Psoas muscle (tissue), 8 donors: ENCODE measurements around the gene STYXL1. TPM values are rescaled to one million over a fixed set of nuclear protein-coding genes. Genes with fewer than 3 reads are reported as not detected.

ENCODE experiments used
- ATAC-seq, 4 donors: fragments of 200-7000 bp; cut with Tn5 transposase; one replicate each; pipeline ENCODE4 v1.9.1; 2020; ENCODE audit warnings: moderate library complexity in 3 of 4, mild to moderate bottlenecking in 2 of 4
- DNase-seq, 2 donors: peaks; one replicate each; pipeline ENCODE4 v3.0.0-alpha.2; 2020
- H3K27ac ChIP-seq: fragments of 200-600 bp; one replicate; pipeline ENCODE4 v1.8.0; 2022
- H3K27me3 ChIP-seq, 3 donors: fragments of 200-600 bp in 1 of 3; one replicate each; pipeline versions ENCODE4 v1.6.1 to v1.8.0; 2013 to 2022; ENCODE audit warnings: low read length in 2 of 3, mild to moderate bottlenecking in 2 of 3, moderate library complexity in 1 of 3; ENCODE audit not compliant: insufficient read depth in 3 of 3
- H3K36me3 ChIP-seq, 2 donors: fragments of 200-600 bp in 1 of 2; one replicate each; pipeline versions ENCODE4 v1.6.1 to v1.8.0; 2013 to 2022; ENCODE audit warnings: low read depth in 1 of 2, mild to moderate bottlenecking in 1 of 2, moderate library complexity in 1 of 2; ENCODE audit not compliant: insufficient read depth in 1 of 2
- H3K4me1 ChIP-seq: fragments of 200-600 bp; one replicate; pipeline ENCODE4 v1.8.0; 2022
- H3K4me3 ChIP-seq: fragments of 200-600 bp; one replicate; pipeline ENCODE4 v1.8.0; 2022; ENCODE audit warnings: mild to moderate bottlenecking
- H3K9me3 ChIP-seq: fragments of 200-600 bp; one replicate; pipeline ENCODE4 v1.8.0; 2022
- CTCF ChIP-seq: fragments of 200-600 bp; IDR thresholded peaks from one replicate; pipeline ENCODE4 v1.8.0; 2022; ENCODE audit warnings: antibody characterized with exemption
- WGBS, 3 donors: extraction: QIAGEN DNeasy Blood & Tissue Kit; methylation state at CpG; one replicate each; pipeline versions ENCODE4 v1.1.6 to v1.1.7; 2013; 5-methylcytosine and 5-hydroxymethylcytosine counted together
- intact Hi-C, 2 donors: fragments of 100-400 bp; cut with DNase I; formaldehyde crosslinking; loops; one replicate each; pipeline versions ENCODE4 v1.11.0 to v1.14.2; 2022
- polyA plus RNA-seq, 3 donors: library from polyadenylated mRNA; stranded (reverse); fragments of 200-250 nt; gene quantifications; one replicate each; pipeline ENCODE4 v1.2.3, GENCODE V29; 2013
- total RNA-seq, 4 donors: library from RNA; stranded (reverse); fragmentation: NEBNext Ultra II Directional in 2 of 4; extraction: Animal tissue kit (Norgen Biotek cat#: 25700) in 2 of 4; gene quantifications; one replicate each; pipeline versions ENCODE4 v1.2.1 to v1.2.4, GENCODE V29; 2021 to 2023
- donor health status: healthy with polysubstance abuse.
- donor health status: DM: no; HTN: no; CAD: no; lungs with moderate emphysema.
- donor health status: Bipolar disorder and iron deficiency.
- donor health status: healthy.
- donor health status: DM: yes; HTN: yes; CAD: no.
- donor health status: DM: no; HTN: no; CAD: no.
- donor health status: DM: no; HTN: no; CAD: no.
- donor health status: DM: yes; HTN: yes; CAD: no.

STYXL1 gene
- total and polyA plus RNA-seq, 7 donors = 6.6 to 67.5 (median 15.4) TPM

GRCh38 chr7:75977743-75978142 is 70.1 kb downstream of the STYXL1 start:
- TF ChIP-seq CTCF = no peak
- peak; percentile 73 to 86 for DNase-seq
- Histone ChIP-seq H3K4me1 (peaks cover 14% of the 10 kb centered on the region), H3K27me3 (no peaks in the 10 kb centered on the region), H3K36me3 (peaks cover 0 to 55% of the 10 kb centered on the region in 2 donors), H3K9me3 (no peaks in the 10 kb centered on the region), H3K4me3 (no peak overlapping the region), H3K27ac (peak overlapping the region; percentile 28)
- peak; percentile 25 to 50 (median 33) for ATAC-seq
- WGBS, 3 donors = 30 to 33% (median 31%) methylated on average over 8 of the region's 8 CpGs
- intact Hi-C loops = no loop called here

- peaks cover 0 to 16% of the 10 kb centered on the region in 2 donors for H3K36me3 ChIP-seq
- peaks cover 59% of the 10 kb centered on the region for H3K4me1 ChIP-seq
- no peaks in the 10 kb centered on the region for H3K27me3 ChIP-seq
- intact Hi-C loops = no loop called here
- WGBS, 3 donors = 28 to 38% (median 37%) methylated on average over 19 of the region's 19 CpGs
- TF ChIP-seq CTCF = peak; percentile 30
- H3K9me3 ChIP-seq = no peaks in the 10 kb centered on the region
- H3K27ac ChIP-seq = peak overlapping the region; percentile 72
- peak overlapping the region; percentile 18 for H3K4me3 ChIP-seq
- peak; percentile 51 to 65 (median 59) for ATAC-seq
- peak; percentile 82 to 91 for DNase-seq
These were observed 75.6 kb downstream of the STYXL1 start for GRCh38 chr7:75971961-75972763.

GRCh38 chr7:75971309-75971960 is 76.4 kb downstream of the STYXL1 start:
- peak overlapping the region; percentile 72 for H3K27ac ChIP-seq
- H3K27me3 ChIP-seq = no peaks in the 10 kb centered on the region
- H3K36me3 ChIP-seq = peaks cover 0 to 16% of the 10 kb centered on the region in 2 donors
- TF ChIP-seq CTCF = no peak
- 71 to 78% (median 74%) methylated on average over 14 of the region's 14 CpGs for WGBS, 3 donors
- no peaks in the 10 kb centered on the region for H3K9me3 ChIP-seq
- ATAC-seq = no peak
- intact Hi-C loops = no loop called here
- no peak for DNase-seq
- H3K4me1 ChIP-seq = peaks cover 66% of the 10 kb centered on the region
- no peak overlapping the region for H3K4me3 ChIP-seq

- no peak for TF ChIP-seq CTCF
- peak; percentile 59 to 75 for DNase-seq
- intact Hi-C loops = loop anchor here in 1 of 2 donors (2.0 kb wide), 1 partner anchor 15 kb away; no protein-coding TSS in a partner anchor
- Histone ChIP-seq H3K36me3 (peaks cover 0 to 16% of the 10 kb centered on the region in 2 donors), H3K4me3 (peak overlapping the region; percentile 25), H3K27ac (peak overlapping the region; percentile 98), H3K27me3 (no peaks in the 10 kb centered on the region), H3K4me1 (peaks cover 81% of the 10 kb centered on the region), H3K9me3 (no peaks in the 10 kb centered on the region)
- ATAC-seq = peak; percentile 37 to 50 (median 44)
- 55 to 79% (median 70%) methylated on average over 30 of the region's 30 CpGs for WGBS, 3 donors
These were observed 77.9 kb downstream of the STYXL1 start for GRCh38 chr7:75969704-75970498.
